Measurements from ENCODE around the gene TFDP1.

The TFDP1 gene

GRCh38 chr13:113584205-113584869, at the start of gene TFDP1:
TFDP1 (plus strand) TSS chr13:113584753; CDS start chr13:113585838, 1,085 bp downstream.
- peak; percentile 43 to 70 for DNase-seq (ENCODE audit: low read depth in 2 of 2)

- no peak for DNase-seq (ENCODE audit: low read depth in 2 of 2)
Measured at GRCh38 chr13:113535381-113535781, 49.2 kb upstream of the TFDP1 start.

GRCh38 chr13:113536461-113537110, 48.0 kb upstream of the TFDP1 start:
- DNase-seq (ENCODE audit: low read depth in 2 of 2) = no peak

- no peak for DNase-seq (ENCODE audit: low read depth in 2 of 2)
Measured at GRCh38 chr13:113537205-113537604, 47.3 kb upstream of the TFDP1 start.

GRCh38 chr13:113537909-113538688, 46.5 kb upstream of the TFDP1 start:
- no peak for DNase-seq (ENCODE audit: low read depth in 2 of 2)

- no peak for DNase-seq (ENCODE audit: low read depth in 2 of 2)
Measured at GRCh38 chr13:113538689-113539058, 45.9 kb upstream of the TFDP1 start.

- DNase-seq (ENCODE audit: low read depth in 2 of 2) = no peak
Measured at GRCh38 chr13:113539176-113539575, 45.4 kb upstream of the TFDP1 start.

- no peak for DNase-seq (ENCODE audit: low read depth in 2 of 2)
Measured at GRCh38 chr13:113539822-113540221, 44.7 kb upstream of the TFDP1 start.

- DNase-seq (ENCODE audit: low read depth in 2 of 2) = no peak
Measured at GRCh38 chr13:113540523-113540922, 44.0 kb upstream of the TFDP1 start.

GRCh38 chr13:113542751-113543424, 41.7 kb upstream of the TFDP1 start:
- DNase-seq (ENCODE audit: low read depth in 2 of 2) = no peak

GRCh38 chr13:113544071-113544891, 40.3 kb upstream of the TFDP1 start:
- no peak for DNase-seq (ENCODE audit: low read depth in 2 of 2)

- no peak for DNase-seq (ENCODE audit: low read depth in 2 of 2)
Measured at GRCh38 chr13:113544896-113545295, 39.7 kb upstream of the TFDP1 start.

- no peak for DNase-seq (ENCODE audit: low read depth in 2 of 2)
Measured at GRCh38 chr13:113545455-113545930, 39.1 kb upstream of the TFDP1 start.

GRCh38 chr13:113545931-113546516, 38.5 kb upstream of the TFDP1 start:
- DNase-seq (ENCODE audit: low read depth in 2 of 2) = no peak

- DNase-seq (ENCODE audit: low read depth in 2 of 2) = no peak
Measured at GRCh38 chr13:113546571-113547237, 37.8 kb upstream of the TFDP1 start.

GRCh38 chr13:113547238-113547971, 37.1 kb upstream of the TFDP1 start:
- DNase-seq (ENCODE audit: low read depth in 2 of 2) = no peak

- DNase-seq (ENCODE audit: low read depth in 2 of 2) = no peak
Measured at GRCh38 chr13:113548171-113548641, 36.3 kb upstream of the TFDP1 start.

- DNase-seq (ENCODE audit: low read depth in 2 of 2) = no peak
Measured at GRCh38 chr13:113548778-113549621, 35.6 kb upstream of the TFDP1 start.
